Upper lobe of left lung (tissue), 6 donors: ENCODE results near the gene ZNF26. TPM values are rescaled to one million over a fixed set of nuclear protein-coding genes. Genes with fewer than 3 reads are reported as not detected.

Source experiments
- ATAC-seq, 2 donors: fragments of 200-7000 bp; cut with Tn5 transposase; one replicate each; pipeline ENCODE4 v1.9.1; 2022; ENCODE audit warnings: mild to moderate bottlenecking in 2 of 2, moderate library complexity in 2 of 2; ENCODE audit not compliant: low FRiP score in 2 of 2
- DNase-seq, 2 donors: peaks; one replicate each; pipeline ENCODE4 v3.0.0-alpha.2; 2019 to 2020
- H3K27ac ChIP-seq, 4 donors: fragments of 200-600 bp; sonication (generic); one replicate each; pipeline ENCODE4 v1.5.1; 2016 to 2019
- H3K27me3 ChIP-seq, 4 donors: fragments of 200-600 bp; sonication (generic); one replicate each; pipeline ENCODE4 v1.5.1; 2017 to 2019
- H3K36me3 ChIP-seq, 4 donors: fragments of 200-600 bp; sonication (generic); one replicate each; pipeline ENCODE4 v1.5.1; 2016 to 2019
- H3K4me1 ChIP-seq, 4 donors: fragments of 200-600 bp; sonication (generic); one replicate each; pipeline ENCODE4 v1.5.1; 2018 to 2019
- H3K4me3 ChIP-seq, 4 donors: fragments of 200-600 bp; sonication (generic); one replicate each; pipeline ENCODE4 v1.5.1; 2017 to 2019; ENCODE audit warnings: mild to moderate bottlenecking in 2 of 4, moderate library complexity in 1 of 4
- H3K9me3 ChIP-seq, 4 donors: fragments of 200-600 bp; sonication (generic); one replicate each; pipeline ENCODE4 v1.5.1; 2018 to 2019
- EP300 ChIP-seq, 4 donors: sonication (generic); formaldehyde crosslinking; IDR thresholded peaks; one replicate each; pipeline ENCODE4 v1.5.1; 2017; ENCODE audit warnings: antibody characterized with exemption in 4 of 4, control low read depth in 2 of 4
- POLR2A ChIP-seq, 4 donors: fragments of 450-650 bp; IDR thresholded peaks; one replicate each; pipeline ENCODE4 v1.5.1; 2016 to 2017; ENCODE audit warnings: antibody characterized with exemption in 4 of 4, mild to moderate bottlenecking in 2 of 4
- POLR2AphosphoS5 ChIP-seq, 2 donors: sonication (generic); formaldehyde crosslinking; IDR thresholded peaks; one replicate each; pipeline ENCODE4 v1.5.1; 2017; ENCODE audit warnings: antibody characterized with exemption in 2 of 2
- WGBS, 2 donors: methylation state at CpG; one replicate each; pipeline ENCODE4 v1.1.5; 2017 to 2018; 5-methylcytosine and 5-hydroxymethylcytosine counted together
- total RNA-seq, 6 donors: library from RNA; depleted of rRNA in 4 of 6; stranded (reverse); fragments of >200 nt in 4 of 6; gene quantifications; one replicate each; pipeline versions ENCODE4 v1.1.0 to v1.2.1, GENCODE V29; 2016 to 2021
- TF ChIP-seq, protein P1 (sequence below), 6 experiments: fragments of 450-650 bp in 4 of 6; fragments of 200-600 bp in 2 of 6; sonication (generic) in 2 of 6; IDR thresholded peaks; one replicate each; pipeline ENCODE4 v1.5.1; 2016 to 2019; ENCODE audit warnings: antibody characterized with exemption in 6 of 6
- donor health status: DM: no; HTN: no; CAD: no; lungs with moderate emphysema.
- donor health status: DM: no; HTN: yes; CAD: no; lungs with severe emphysema.

Gene ZNF26
- total RNA-seq, 6 donors from 2014 or later = 8.9 to 17.6 (median 13.6) TPM

DNA sequence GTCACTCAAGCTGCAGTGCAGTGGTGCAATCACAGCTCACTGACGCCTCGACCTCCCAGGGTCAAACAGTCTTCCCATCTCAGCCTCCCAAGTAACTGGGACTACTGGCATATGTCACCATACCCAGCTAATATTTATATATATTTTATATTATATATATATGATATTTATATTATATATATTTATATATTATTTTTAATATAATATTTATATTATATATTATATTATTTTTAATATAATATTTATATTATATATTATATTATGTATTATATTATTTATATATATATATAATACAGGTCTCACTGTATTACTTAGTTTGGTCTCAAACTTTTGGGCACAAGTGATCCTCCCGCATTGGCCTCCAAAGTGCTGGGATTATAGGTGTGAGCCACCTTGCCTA lies 60.5 kb downstream of the ZNF26 start:
- no peaks in the 10 kb centered on the region for H3K27me3 ChIP-seq
- no peak for TF ChIP-seq EP300 (IDR thresholded peaks at IDR 0.05)
- TF ChIP-seq, protein P1, sequence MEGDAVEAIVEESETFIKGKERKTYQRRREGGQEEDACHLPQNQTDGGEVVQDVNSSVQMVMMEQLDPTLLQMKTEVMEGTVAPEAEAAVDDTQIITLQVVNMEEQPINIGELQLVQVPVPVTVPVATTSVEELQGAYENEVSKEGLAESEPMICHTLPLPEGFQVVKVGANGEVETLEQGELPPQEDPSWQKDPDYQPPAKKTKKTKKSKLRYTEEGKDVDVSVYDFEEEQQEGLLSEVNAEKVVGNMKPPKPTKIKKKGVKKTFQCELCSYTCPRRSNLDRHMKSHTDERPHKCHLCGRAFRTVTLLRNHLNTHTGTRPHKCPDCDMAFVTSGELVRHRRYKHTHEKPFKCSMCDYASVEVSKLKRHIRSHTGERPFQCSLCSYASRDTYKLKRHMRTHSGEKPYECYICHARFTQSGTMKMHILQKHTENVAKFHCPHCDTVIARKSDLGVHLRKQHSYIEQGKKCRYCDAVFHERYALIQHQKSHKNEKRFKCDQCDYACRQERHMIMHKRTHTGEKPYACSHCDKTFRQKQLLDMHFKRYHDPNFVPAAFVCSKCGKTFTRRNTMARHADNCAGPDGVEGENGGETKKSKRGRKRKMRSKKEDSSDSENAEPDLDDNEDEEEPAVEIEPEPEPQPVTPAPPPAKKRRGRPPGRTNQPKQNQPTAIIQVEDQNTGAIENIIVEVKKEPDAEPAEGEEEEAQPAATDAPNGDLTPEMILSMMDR (IDR thresholded peaks at IDR 0.05) = no peak
- TF ChIP-seq POLR2A (IDR thresholded peaks at IDR 0.05) = no peak
- no peak for TF ChIP-seq POLR2AphosphoS5 (IDR thresholded peaks at IDR 0.05)
- H3K27ac ChIP-seq = no peak overlapping the region
- peaks cover 92 to 99% (median 98%) of the 10 kb centered on the region in 4 donors for H3K9me3 ChIP-seq
- H3K4me3 ChIP-seq = no peak overlapping the region
- no peaks in the 10 kb centered on the region for H3K4me1 ChIP-seq
- peaks cover 46 to 94% (median 88%) of the 10 kb centered on the region in 4 donors for H3K36me3 ChIP-seq
- 96 to 98% methylated on average over 3 of the region's 3 CpGs for WGBS, 2 donors
- no peak for DNase-seq
- ATAC-seq = no peak

DNA sequence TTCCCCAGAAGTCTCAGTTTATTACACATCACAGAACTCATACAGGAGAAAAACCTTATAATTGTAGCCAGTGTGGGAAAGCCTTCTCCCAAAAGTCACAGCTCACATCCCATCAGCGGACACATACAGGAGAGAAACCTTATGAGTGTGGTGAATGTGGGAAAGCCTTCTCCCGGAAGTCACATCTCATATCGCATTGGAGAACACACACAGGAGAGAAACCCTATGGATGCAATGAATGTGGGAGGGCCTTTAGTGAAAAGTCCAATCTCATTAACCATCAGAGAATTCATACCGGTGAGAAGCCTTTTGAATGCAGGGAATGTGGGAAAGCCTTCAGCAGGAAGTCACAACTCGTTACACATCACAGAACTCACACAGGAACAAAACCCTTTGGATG lies 71.3 kb downstream of the ZNF26 start:
- no peak overlapping the region for H3K4me3 ChIP-seq
- TF ChIP-seq EP300 (IDR thresholded peaks at IDR 0.05) (no peak), POLR2AphosphoS5 (IDR thresholded peaks at IDR 0.05) (no peak), POLR2A (IDR thresholded peaks at IDR 0.05) (no peak)
- TF ChIP-seq, protein P1 (IDR thresholded peaks at IDR 0.05) = no peak
- H3K27ac ChIP-seq = no peak overlapping the region
- no peak for DNase-seq
- no peaks in the 10 kb centered on the region for H3K4me1 ChIP-seq
- peaks cover 26 to 54% (median 42%) of the 10 kb centered on the region in 4 donors for H3K36me3 ChIP-seq
- no peak for ATAC-seq
- no peaks in the 10 kb centered on the region for H3K27me3 ChIP-seq
- WGBS, 2 donors = 94 to 99% methylated on average over 5 of the region's 5 CpGs
- peaks cover 95 to 99% (median 98%) of the 10 kb centered on the region in 4 donors for H3K9me3 ChIP-seq

DNA sequence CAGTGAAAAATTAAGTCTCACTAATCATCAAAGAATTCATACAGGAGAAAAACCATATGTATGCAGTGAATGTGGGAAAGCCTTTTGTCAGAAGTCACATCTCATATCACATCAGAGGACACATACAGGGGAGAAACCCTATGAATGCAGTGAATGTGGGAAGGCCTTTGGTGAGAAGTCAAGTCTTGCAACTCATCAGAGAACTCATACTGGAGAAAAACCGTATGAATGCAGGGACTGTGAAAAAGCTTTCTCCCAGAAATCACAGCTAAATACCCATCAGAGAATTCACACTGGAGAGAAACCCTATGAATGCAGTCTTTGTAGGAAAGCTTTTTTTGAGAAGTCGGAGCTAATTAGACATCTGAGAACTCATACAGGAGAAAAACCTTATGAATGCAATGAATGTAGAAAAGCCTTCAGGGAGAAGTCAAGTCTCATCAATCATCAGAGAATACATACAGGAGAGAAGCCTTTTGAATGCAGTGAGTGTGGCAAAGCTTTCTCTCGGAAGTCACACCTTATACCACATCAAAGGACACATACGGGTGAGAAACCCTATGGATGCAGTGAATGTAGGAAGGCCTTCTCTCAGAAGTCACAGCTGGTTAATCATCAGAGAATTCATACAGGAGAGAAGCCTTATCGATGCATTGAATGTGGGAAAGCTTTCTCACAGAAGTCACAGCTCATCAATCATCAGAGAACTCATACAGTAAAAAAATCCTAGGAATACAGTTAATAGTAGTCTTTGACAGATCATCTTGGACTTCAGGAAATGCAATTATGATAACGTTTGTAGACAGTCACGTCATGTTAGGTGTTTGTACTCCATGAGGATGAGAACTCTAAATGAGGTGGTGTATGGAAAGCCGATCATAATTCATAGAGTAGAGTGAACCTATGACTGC lies 72.3 kb downstream of the ZNF26 start:
- H3K27ac ChIP-seq = no peak overlapping the region
- peaks cover 95 to 99% (median 98%) of the 10 kb centered on the region in 4 donors for H3K9me3 ChIP-seq
- TF ChIP-seq EP300 (IDR thresholded peaks at IDR 0.05) (no peak), POLR2A (IDR thresholded peaks at IDR 0.05) (no peak), POLR2AphosphoS5 (IDR thresholded peaks at IDR 0.05) (no peak)
- TF ChIP-seq, protein P1 (IDR thresholded peaks at IDR 0.05) = no peak
- H3K4me3 ChIP-seq = no peak overlapping the region
- 91 to 93% methylated on average over 8 of the region's 8 CpGs for WGBS, 2 donors
- DNase-seq (no peak), ATAC-seq (no peak)
- H3K36me3 ChIP-seq = peaks cover 16 to 44% (median 33%) of the 10 kb centered on the region in 4 donors
- no peaks in the 10 kb centered on the region for H3K4me1 ChIP-seq
- no peaks in the 10 kb centered on the region for H3K27me3 ChIP-seq

DNA sequence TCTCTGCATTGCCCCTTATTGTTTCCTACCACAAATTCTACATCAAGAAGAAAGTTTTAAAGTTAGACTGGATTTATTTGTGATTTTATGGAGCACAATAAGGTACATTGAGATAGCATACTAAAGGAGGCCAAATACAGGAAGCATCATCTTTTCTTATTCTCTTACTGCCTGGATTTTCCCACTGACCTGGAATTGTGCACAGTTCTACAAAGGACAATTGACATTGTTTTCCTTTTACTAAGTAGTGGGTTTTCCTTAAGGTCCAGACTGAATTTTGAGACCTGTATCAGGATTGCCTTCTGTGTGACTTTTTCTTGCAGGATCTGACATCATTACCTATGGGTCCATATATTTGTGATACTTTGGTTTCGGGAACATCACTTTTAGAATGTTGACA lies 75.8 kb downstream of the ZNF26 start:
- Histone ChIP-seq H3K36me3 (peaks cover 6 to 16% (median 11%) of the 10 kb centered on the region in 4 donors), H3K9me3 (peaks cover 96 to 100% (median 98%) of the 10 kb centered on the region in 4 donors), H3K4me3 (no peak overlapping the region), H3K27ac (no peak overlapping the region), H3K4me1 (no peaks in the 10 kb centered on the region), H3K27me3 (no peaks in the 10 kb centered on the region)
- TF ChIP-seq POLR2A (IDR thresholded peaks at IDR 0.05) (no peak), POLR2AphosphoS5 (IDR thresholded peaks at IDR 0.05) (no peak)
- TF ChIP-seq, protein P1 (IDR thresholded peaks at IDR 0.05) = no peak
- DNase-seq (no peak), ATAC-seq (no peak)
- WGBS, 2 donors = 95 to 100% methylated on average over 1 of the region's 1 CpG
